Measurements from ENCODE around the gene ENDOD1.

- TF ChIP-seq POLR2A (IDR thresholded peaks at IDR 0.05), result no peak
- TF ChIP-seq CTCF (IDR thresholded peaks at IDR 0.05), result no peak
These were observed 14.6 kb downstream of the ENDOD1 start for GRCh38 chr11:95104121-95104830.
